ENCODE measurements around the gene SWI5. TPM values are rescaled to one million over a fixed set of nuclear protein-coding genes. Genes with fewer than 3 reads are reported as not detected.

Gene SWI5
- total RNA-seq, 4 donors from 2014 or later = 10.0 to 33.3 (median 25.2) TPM

DNA sequence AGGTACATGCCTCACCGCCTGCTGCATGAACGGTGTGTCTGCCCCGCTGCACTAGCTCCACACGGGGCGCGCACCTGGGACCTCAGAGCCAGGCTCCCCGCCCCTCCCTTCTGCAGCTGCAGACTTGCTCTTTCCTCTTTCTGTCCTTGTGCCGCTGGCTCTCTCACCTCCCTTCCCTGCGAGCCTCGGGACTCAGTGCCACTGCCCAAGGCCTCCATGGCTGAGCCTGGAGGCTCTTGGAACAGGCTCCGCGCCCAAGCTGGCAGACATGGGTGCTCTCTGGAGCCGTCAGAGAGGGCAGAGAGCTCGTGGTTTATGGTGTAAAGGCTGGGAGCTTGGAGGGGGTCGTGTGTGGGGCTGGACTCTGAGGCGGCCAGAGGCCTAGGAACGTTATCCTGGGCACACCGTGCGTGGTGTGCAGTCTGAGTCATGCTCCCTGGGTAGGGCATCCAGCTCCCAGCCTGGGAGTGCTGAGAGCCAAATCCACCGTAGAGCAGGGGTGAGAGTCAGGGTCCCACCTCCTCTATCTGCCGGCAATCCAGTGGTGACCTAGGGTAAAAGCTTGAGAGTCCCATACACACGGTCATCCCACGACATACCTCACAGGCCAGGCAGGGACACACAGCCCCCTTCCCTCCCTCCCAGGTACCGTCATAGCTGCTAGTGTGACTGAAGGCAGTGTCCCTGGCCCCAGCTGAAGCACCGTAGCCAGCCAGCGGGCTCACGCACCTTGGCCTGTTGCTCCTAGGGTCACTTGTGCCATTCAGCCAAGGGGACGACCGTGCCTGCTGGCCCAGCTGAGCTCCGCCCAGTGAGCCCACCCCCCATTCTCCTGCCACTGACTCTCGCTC, 22.7 kb upstream of the SWI5 start:
- DNase-seq (ENCODE audit: low spot score) = no peak
- no peak for ATAC-seq (ENCODE audit: low FRiP score)
- TF ChIP-seq, protein P1, sequence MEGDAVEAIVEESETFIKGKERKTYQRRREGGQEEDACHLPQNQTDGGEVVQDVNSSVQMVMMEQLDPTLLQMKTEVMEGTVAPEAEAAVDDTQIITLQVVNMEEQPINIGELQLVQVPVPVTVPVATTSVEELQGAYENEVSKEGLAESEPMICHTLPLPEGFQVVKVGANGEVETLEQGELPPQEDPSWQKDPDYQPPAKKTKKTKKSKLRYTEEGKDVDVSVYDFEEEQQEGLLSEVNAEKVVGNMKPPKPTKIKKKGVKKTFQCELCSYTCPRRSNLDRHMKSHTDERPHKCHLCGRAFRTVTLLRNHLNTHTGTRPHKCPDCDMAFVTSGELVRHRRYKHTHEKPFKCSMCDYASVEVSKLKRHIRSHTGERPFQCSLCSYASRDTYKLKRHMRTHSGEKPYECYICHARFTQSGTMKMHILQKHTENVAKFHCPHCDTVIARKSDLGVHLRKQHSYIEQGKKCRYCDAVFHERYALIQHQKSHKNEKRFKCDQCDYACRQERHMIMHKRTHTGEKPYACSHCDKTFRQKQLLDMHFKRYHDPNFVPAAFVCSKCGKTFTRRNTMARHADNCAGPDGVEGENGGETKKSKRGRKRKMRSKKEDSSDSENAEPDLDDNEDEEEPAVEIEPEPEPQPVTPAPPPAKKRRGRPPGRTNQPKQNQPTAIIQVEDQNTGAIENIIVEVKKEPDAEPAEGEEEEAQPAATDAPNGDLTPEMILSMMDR (IDR thresholded peaks at IDR 0.05) = no peak

DNA sequence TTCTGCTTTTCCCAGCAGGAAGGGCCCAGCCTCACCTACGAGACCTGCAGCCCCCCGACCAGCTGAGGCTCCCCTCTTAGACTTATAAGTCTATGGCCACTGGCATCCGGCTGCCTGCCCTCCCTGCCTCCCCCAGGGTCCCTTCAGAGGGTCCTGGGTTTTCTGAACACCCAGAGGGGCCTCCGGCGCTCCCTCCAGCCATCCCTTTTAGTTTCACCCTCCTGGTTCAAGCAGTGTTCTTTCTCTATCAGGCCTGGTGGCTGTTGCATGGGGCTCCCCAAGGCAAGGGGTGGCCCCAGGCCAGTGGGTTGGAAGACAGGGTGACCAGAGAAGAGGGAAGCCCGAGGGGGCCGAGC, 22.1 kb upstream of the SWI5 start:
- DNase-seq (ENCODE audit: low spot score) = no peak
- ATAC-seq (ENCODE audit: low FRiP score) = no peak
- TF ChIP-seq, protein P1 (IDR thresholded peaks at IDR 0.05) = no peak

DNA sequence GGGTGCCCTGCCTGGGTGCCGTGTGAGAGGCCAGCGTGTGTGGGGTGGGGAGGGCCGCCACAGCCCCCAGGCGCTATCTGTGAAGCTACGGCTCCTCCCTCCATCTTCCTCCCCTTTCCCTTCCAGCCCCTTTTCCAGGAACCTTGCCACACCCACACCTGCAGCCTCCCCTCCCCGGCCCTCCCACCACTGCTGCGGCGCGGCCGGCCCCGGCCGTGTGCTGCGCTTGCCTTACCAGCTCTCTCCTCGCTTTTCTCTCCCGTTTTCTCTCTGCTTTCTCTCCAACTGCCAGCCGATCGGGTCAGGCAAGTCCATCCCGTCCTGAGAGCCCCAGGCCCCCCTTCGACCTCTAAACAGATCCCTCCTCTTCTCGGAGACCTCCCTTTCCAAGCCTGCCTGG, 21.7 kb upstream of the SWI5 start:
- ATAC-seq (ENCODE audit: low FRiP score) (no peak), DNase-seq (ENCODE audit: low spot score) (no peak)
- TF ChIP-seq, protein P1 (IDR thresholded peaks at IDR 0.05) = no peak

DNA sequence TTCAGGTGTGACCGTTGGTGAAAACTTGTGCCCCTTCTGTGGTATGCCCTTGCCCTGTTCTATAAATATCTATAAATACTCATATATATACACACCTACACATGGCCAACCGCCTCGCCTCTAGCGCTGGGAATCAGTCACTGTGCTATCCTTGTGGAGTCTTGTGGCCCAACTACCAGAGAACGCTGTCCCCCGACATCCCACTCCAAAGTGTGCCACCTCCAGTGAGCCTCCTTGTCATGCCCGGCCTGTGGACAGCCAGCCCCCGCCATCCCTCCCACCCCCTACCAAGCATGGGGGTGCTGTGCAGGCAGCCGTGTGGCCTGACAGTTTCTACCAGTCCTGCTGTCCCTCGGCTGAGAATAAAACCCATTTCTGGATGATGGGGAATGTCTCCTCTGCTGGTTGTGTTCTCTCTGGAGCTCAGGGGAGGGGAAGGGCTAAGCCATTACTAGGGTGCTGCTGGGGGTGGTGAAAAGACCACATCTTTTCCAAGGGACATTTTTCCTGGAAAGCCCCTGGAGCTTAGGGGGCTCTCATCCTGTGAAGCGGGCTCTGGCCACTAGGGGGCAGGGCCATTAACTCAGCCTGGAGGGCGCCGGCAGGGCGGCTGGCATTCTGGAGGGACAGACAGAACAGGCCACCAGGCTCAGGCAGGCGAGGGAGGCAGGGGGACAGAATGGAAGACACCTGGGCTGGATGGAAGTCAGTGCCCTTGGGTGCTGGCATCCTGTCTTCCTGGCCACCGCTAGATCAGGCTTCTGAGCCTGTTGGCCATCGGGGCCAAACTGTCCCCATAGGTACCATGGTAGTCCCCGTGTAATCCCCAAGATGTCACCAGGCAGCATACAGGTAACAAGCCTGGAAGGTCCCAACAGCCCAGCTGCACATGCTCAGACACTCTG, 21.0 kb upstream of the SWI5 start:
- TF ChIP-seq, protein P1 (IDR thresholded peaks at IDR 0.05) = peak in 2 of 3 donors; percentile 38 to 41
- ATAC-seq (ENCODE audit: low FRiP score) (peak; percentile 62), DNase-seq (ENCODE audit: low spot score) (peak; percentile 62)

DNA sequence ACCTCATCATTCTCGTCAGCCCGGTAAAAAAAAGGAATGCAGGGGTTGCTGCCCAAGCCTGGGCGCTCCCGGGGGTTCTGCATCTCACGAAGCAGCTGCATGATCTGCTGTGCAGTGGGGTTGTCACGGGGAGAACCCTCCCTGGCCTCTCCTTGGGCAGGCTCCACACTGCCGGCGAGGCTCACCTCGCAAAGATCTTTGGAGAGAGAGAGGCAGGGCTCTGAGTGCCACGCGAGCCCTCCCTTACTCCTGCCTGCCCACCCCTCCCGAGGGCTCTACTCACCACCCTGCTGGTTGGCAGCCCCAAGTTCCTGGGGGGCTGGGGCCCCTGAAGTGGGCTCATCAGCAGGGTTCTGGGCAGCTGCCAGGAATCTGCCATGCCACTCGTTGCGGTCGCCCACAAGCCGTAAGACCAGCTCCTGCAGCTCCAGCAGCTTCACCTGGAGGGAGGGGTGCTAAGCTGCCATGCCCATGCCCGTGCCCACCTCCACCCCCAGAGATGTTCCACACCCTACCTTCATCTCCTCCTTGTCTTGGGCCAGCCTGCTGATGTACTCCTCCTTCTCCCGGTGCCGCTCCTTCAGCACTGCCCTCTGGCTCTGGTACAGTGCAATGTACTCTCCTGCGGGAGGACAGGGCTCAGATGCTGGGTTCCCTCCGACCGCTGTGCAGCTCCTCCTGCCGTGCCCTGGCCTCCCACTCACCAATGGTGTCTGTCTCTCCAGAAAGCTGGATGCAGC, 18.8 kb upstream of the SWI5 start:
- no peak for ATAC-seq (ENCODE audit: low FRiP score)
- TF ChIP-seq, protein P1 (IDR thresholded peaks at IDR 0.05) = no peak
- no peak for DNase-seq (ENCODE audit: low spot score)

DNA sequence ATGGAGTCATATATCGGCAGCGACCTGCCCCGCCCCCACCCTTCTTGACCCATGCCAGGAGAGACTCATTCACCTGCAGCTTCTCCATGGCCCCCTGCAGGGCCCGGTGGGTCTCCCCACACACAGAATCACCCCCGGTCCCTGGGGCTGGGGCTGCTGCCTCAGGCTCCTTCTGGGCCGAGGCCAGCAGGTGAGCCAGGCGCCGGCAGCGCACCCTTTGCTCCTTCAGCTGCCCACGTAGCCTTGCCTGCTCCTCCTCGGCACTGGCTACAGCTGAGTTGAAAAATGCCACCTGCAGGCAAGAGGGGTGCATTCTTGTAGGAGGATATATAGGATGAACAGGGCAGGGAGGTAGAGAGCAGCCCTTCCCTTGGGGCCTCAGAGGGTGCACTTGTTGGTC, 18.2 kb upstream of the SWI5 start:
- TF ChIP-seq, protein P1 (IDR thresholded peaks at IDR 0.05) = no peak
- ATAC-seq (ENCODE audit: low FRiP score) = no peak
- no peak for DNase-seq (ENCODE audit: low spot score)
